ENCODE data around the gene TCERG1.

GRCh38 chr5:146426853-146427618 lies 20.1 kb upstream of the TCERG1 start:
- TF ChIP-seq CTCF (IDR thresholded peaks at IDR 0.05; ENCODE audit: low read depth, low read length) (peak; percentile 69), EZH2phosphoT487 (IDR thresholded peaks at IDR 0.05; ENCODE audit: low read depth) (no peak)

Data from OCI-LY3 (cell line).